ENCODE results near the gene LALBA.
"Not testable (repeated sequence)": the region's sequence is repeated elsewhere in the genome, so short reads cannot be mapped to it uniquely, and the experiment has no call there.

LALBA gene

GRCh38 chr12:48527891-48528670 is 41.8 kb downstream of the LALBA start:
- no peak for DNase-seq

- no peak for DNase-seq
These were observed 44.5 kb downstream of the LALBA start, which contains the start of gene OR8S1 for GRCh38 chr12:48525332-48525731. OR8S1 (plus strand) TSS chr12:48525632; CDS start chr12:48525632, 0 bp downstream.

- not testable (repeated sequence) for DNase-seq
These were observed 49.5 kb downstream of the LALBA start for GRCh38 chr12:48520381-48520780.
